ENCODE data around the gene OGFOD1.

The OGFOD1 gene

DNA sequence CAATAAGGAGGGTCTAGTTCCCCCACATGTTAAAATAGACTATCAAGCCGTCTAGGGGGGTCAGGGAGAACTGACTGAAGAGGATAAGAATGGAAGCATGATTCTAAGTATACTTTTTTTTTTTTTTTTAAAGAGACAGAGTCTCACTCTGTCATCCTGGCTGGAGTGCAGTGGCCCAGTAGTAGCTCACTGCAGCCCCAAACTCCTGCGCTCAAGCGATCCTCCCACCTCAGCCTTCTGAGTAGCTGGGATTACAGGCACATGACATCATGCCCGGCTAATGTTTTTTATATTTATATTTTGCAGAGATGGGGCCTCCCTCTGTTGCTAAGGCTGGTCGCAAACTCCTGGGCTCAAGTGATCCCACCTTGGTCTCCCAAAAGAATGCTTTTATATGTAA is 40.2 kb upstream of the OGFOD1 start:
- ATAC-seq (ENCODE audit: low read depth) (no peak), DNase-seq (ENCODE audit: low spot score) (no peak)
- Histone ChIP-seq H3K4me1 (ENCODE audit: insufficient read depth, poor library complexity, severe bottlenecking) (peaks cover 6% of the 10 kb centered on the region), H3K27ac (ENCODE audit: poor library complexity, severe bottlenecking) (no peak overlapping the region), H3K36me3 (ENCODE audit: low read depth) (peaks cover 58% of the 10 kb centered on the region), H3K4me3 (ENCODE audit: severe bottlenecking) (no peak overlapping the region), H3K9me3 (ENCODE audit: severe bottlenecking) (no peaks in the 10 kb centered on the region), H3K27me3 (ENCODE audit: insufficient read depth, poor library complexity, severe bottlenecking) (no peaks in the 10 kb centered on the region)
- TF ChIP-seq, protein P1, sequence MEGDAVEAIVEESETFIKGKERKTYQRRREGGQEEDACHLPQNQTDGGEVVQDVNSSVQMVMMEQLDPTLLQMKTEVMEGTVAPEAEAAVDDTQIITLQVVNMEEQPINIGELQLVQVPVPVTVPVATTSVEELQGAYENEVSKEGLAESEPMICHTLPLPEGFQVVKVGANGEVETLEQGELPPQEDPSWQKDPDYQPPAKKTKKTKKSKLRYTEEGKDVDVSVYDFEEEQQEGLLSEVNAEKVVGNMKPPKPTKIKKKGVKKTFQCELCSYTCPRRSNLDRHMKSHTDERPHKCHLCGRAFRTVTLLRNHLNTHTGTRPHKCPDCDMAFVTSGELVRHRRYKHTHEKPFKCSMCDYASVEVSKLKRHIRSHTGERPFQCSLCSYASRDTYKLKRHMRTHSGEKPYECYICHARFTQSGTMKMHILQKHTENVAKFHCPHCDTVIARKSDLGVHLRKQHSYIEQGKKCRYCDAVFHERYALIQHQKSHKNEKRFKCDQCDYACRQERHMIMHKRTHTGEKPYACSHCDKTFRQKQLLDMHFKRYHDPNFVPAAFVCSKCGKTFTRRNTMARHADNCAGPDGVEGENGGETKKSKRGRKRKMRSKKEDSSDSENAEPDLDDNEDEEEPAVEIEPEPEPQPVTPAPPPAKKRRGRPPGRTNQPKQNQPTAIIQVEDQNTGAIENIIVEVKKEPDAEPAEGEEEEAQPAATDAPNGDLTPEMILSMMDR (IDR thresholded peaks at IDR 0.05; ENCODE audit: poor library complexity, severe bottlenecking): no peak

DNA sequence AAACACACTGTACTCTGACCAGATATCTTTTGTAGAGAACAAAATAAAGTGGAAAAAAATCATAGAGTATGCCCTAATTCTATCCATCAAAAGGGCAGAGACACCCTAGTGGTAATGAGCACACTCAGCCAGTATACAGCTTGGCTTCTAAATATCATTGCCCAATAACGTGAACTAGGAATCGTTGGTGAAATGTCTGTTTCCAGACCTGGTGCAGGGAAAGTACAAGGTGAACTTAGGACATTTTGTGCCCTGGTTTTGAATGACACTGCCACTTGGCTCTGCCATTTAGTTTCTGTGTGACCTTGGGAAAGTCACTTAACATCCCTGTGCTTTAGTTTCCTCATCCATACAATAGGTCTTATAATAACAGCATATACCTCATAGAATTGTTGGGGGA is 39.7 kb upstream of the OGFOD1 start:
- H3K4me3 ChIP-seq (ENCODE audit: severe bottlenecking): no peak overlapping the region
- ATAC-seq (ENCODE audit: low read depth): no peak
- no peak for DNase-seq (ENCODE audit: low spot score)
- peaks cover 6% of the 10 kb centered on the region for H3K4me1 ChIP-seq (ENCODE audit: insufficient read depth, poor library complexity, severe bottlenecking)
- H3K27ac ChIP-seq (ENCODE audit: poor library complexity, severe bottlenecking): no peak overlapping the region
- H3K27me3 ChIP-seq (ENCODE audit: insufficient read depth, poor library complexity, severe bottlenecking): no peaks in the 10 kb centered on the region
- H3K9me3 ChIP-seq (ENCODE audit: severe bottlenecking): no peaks in the 10 kb centered on the region
- H3K36me3 ChIP-seq (ENCODE audit: low read depth): peaks cover 57% of the 10 kb centered on the region
- TF ChIP-seq, protein P1 (IDR thresholded peaks at IDR 0.05; ENCODE audit: poor library complexity, severe bottlenecking): no peak

DNA sequence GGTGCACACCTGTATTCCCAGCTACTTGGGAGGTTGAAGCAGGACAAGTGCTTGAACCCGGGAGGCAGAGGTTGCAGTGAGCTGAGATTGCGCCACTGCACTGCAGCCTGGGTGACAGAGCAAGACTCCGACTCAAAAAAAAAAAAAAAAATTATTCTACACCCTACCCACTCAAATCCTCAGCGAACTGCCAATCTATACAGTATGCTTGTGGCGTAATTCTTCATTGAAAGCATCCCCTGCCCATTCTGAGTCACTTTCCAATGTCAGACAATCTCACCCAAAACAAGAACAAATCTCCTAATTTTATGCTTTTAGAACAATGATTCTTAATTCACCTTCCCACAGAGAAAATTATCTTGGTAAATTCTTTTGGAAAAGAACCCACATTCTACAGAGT is 38.0 kb upstream of the OGFOD1 start:
- Histone ChIP-seq H3K27ac (ENCODE audit: poor library complexity, severe bottlenecking) (no peak overlapping the region), H3K9me3 (ENCODE audit: severe bottlenecking) (no peaks in the 10 kb centered on the region), H3K36me3 (ENCODE audit: low read depth) (peaks cover 40% of the 10 kb centered on the region), H3K4me1 (ENCODE audit: insufficient read depth, poor library complexity, severe bottlenecking) (peaks cover 6% of the 10 kb centered on the region), H3K4me3 (ENCODE audit: severe bottlenecking) (no peak overlapping the region), H3K27me3 (ENCODE audit: insufficient read depth, poor library complexity, severe bottlenecking) (no peaks in the 10 kb centered on the region)
- TF ChIP-seq, protein P1 (IDR thresholded peaks at IDR 0.05; ENCODE audit: poor library complexity, severe bottlenecking): no peak
- no peak for ATAC-seq (ENCODE audit: low read depth)
- no peak for DNase-seq (ENCODE audit: low spot score)

DNA sequence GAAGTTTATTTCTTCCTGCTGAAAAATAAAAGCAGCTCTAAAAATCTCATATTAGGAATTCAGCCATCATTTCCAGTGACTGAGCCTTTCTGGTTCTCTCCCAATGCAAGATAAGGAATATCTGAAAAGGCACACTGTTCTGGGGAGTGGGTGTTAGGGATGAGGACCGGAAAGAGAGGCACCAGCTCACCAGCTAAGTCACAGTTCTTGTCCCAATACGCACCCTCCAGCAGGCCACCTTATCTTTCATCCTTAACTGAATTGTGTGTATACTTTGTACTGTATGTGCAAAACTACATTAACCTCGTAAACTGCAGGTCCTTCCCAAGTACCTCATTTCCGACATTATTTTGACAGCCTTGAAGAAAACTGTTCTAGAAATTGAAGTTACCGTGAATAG is 37.0 kb upstream of the OGFOD1 start:
- DNase-seq (ENCODE audit: low spot score): no peak

DNA sequence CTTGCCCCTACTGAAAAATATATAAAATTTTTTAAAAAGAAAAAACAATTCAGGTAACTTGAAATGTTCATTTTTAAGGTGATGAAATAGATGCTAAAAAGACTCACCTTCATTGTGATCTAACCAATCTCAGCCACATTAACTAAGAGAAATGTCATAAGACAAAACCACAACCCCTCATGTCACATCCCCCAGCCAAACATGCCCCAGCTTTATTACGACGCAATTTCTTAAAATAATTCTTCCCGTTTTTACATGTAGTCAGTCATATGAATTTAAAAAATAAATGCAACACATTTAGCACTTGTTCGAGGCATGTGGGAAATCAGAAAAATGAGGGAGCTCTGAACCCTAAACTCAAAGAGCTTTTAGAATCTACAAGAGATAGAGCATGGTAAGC is 35.5 kb upstream of the OGFOD1 start:
- no peaks in the 10 kb centered on the region for H3K27me3 ChIP-seq (ENCODE audit: insufficient read depth, poor library complexity, severe bottlenecking)
- no peak for ATAC-seq (ENCODE audit: low read depth)
- no peak for DNase-seq (ENCODE audit: low spot score)
- H3K4me3 ChIP-seq (ENCODE audit: severe bottlenecking): no peak overlapping the region
- no peak overlapping the region for H3K27ac ChIP-seq (ENCODE audit: poor library complexity, severe bottlenecking)
- H3K9me3 ChIP-seq (ENCODE audit: severe bottlenecking): no peaks in the 10 kb centered on the region
- peaks cover 24% of the 10 kb centered on the region for H3K36me3 ChIP-seq (ENCODE audit: low read depth)
- peaks cover 11% of the 10 kb centered on the region for H3K4me1 ChIP-seq (ENCODE audit: insufficient read depth, poor library complexity, severe bottlenecking)
- TF ChIP-seq, protein P1 (IDR thresholded peaks at IDR 0.05; ENCODE audit: poor library complexity, severe bottlenecking): no peak

More for the DNA sequence above, 37.0 kb upstream of the OGFOD1 start:
- no peak overlapping the region for H3K27ac ChIP-seq (ENCODE audit: poor library complexity, severe bottlenecking)
- H3K4me1 ChIP-seq (ENCODE audit: insufficient read depth, poor library complexity, severe bottlenecking): peaks cover 4% of the 10 kb centered on the region
- no peak for ATAC-seq (ENCODE audit: low read depth)
- H3K9me3 ChIP-seq (ENCODE audit: severe bottlenecking): no peaks in the 10 kb centered on the region
- peaks cover 32% of the 10 kb centered on the region for H3K36me3 ChIP-seq (ENCODE audit: low read depth)
- no peak overlapping the region for H3K4me3 ChIP-seq (ENCODE audit: severe bottlenecking)
- TF ChIP-seq, protein P1 (IDR thresholded peaks at IDR 0.05; ENCODE audit: poor library complexity, severe bottlenecking): no peak
- no peaks in the 10 kb centered on the region for H3K27me3 ChIP-seq (ENCODE audit: insufficient read depth, poor library complexity, severe bottlenecking)
